HG02798 (cell line): ENCODE data around the gene CNTNAP3.
"Not testable (repeated sequence)": the region's sequence is repeated elsewhere in the genome, so short reads cannot be mapped to it uniquely, and the experiment has no call there.

Experiments used
- ATAC-seq: cut with Tn5 transposase; IDR thresholded peaks from one replicate; pipeline ENCODE4 v1.9.1; 2021; ENCODE audit warnings: mild to moderate bottlenecking; ENCODE audit not compliant: unreplicated experiment, poor library complexity

Gene CNTNAP3

DNA sequence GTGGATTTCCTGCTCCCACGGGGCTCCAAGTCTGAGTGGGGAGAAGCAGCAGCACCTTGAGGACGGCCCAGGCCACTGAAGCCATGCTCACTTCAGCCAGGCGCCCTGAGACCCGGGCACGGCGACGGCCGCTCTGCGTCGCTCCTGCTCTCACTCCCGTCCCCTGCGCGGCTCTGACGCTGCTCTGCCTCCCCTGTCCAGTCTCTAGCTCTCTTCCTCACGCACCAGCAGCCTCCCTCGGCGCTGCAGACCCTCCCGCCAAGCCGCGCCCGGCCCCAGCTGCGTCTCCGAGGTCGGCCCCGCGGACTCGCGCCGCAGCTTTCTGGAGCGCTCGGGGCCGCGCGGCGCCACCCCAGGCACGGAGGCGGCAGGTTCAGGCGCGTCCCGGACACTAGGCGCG lies at the start of gene CNTNAP3:
Gene CNTNAP3 (minus strand): TSS at position 188 of the 400 bp plus-strand sequence. CDS start 103 bp downstream, at position 85.
- not testable (repeated sequence) for ATAC-seq

DNA sequence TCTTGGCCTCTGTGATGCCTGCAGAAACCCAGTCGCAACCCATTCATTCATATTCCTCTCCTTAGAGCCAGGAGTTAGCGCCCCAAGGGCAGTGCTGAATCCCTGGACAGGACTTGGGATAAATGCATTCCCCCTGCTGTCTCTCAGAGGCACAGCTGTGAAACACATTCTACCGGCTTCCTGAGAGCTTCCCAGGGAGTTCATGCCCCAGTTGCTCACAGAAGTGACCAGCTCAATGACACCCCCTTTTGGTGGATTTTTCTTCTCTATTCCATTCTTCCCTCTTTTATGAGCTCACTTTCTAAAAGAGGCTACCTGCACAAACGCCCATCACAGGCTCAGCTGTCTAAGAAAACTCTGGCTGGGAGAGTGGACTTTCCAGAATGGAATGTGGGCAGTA lies 8.0 kb downstream of the CNTNAP3 start:
- ATAC-seq: not testable (repeated sequence)

DNA sequence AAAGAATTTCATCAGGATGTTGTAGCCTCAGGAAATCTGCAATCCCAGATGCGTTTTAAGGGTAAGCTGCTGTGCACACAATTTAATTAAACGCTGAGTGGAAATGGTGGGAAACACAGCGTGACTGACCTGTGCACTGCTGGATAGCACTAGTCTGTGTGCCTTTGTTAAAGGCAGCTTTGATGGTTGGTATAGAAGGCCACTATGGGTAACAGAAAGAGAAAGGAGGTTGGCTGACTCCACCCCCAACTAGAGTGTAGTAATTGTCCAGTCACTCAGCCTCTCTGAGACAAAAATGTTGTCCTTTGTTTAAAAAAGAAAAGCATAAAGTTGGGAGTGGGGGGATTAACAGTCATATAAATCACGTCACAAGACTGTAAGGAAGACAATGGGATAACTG lies 45.5 kb downstream of the CNTNAP3 start:
- not testable (repeated sequence) for ATAC-seq

- not testable (repeated sequence) for ATAC-seq
These were observed 55.6 kb downstream of the CNTNAP3 start for GRCh38 chr9:39232130-39232991.

- ATAC-seq: not testable (repeated sequence)
These were observed 72.0 kb downstream of the CNTNAP3 start for GRCh38 chr9:39215976-39216375.

GRCh38 chr9:39209773-39210172 lies 78.2 kb downstream of the CNTNAP3 start:
- not testable (repeated sequence) for ATAC-seq

- not testable (repeated sequence) for ATAC-seq
These were observed 81.3 kb downstream of the CNTNAP3 start for GRCh38 chr9:39206643-39207042.

- ATAC-seq: not testable (repeated sequence)
These were observed 82.1 kb downstream of the CNTNAP3 start for GRCh38 chr9:39205842-39206241.

DNA sequence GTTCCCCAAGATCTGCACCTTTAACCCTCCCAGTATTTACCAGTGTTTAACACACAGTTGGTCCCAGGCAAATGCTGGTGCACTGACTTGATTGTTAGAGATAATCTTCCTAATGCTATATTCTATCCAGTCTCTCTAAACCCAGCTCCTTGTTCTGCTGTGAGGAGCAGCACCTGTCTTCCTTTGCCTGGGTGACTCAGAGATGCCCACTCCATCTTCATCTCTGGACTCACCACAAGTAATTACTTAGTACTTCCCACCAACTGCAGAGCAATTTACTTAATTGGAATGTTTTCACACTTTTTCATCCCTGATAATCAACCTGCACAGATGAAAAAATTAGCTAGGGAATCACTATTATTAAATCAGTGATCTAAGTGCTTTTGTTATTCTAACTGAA lies 87.6 kb downstream of the CNTNAP3 start:
- ATAC-seq: not testable (repeated sequence)

GRCh38 chr9:39198000-39198709 lies 89.8 kb downstream of the CNTNAP3 start:
- ATAC-seq: not testable (repeated sequence)

- not testable (repeated sequence) for ATAC-seq
These were observed 116.6 kb downstream of the CNTNAP3 start for GRCh38 chr9:39171370-39171769.

DNA sequence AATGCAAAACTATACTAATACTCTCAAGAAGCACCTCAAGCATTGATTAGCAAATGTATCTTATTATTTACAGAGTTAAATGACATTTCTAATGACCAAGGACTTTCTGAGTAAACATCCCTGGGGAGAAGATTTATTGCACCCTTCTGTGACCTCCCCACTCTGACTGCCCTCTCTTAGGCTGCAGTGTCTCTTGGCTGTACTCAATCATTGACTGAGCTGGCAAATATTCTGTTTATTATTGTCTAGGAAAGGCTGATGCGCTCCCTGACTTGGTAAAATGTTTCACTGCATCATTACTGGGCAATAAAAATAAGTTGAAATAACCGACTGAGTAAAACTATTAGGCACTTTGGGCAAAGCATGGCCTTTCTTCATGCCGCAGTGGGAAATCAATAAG lies 130.3 kb downstream of the CNTNAP3 start:
- ATAC-seq: not testable (repeated sequence)

GRCh38 chr9:39132826-39133552 lies 155.0 kb downstream of the CNTNAP3 start:
- not testable (repeated sequence) for ATAC-seq

DNA sequence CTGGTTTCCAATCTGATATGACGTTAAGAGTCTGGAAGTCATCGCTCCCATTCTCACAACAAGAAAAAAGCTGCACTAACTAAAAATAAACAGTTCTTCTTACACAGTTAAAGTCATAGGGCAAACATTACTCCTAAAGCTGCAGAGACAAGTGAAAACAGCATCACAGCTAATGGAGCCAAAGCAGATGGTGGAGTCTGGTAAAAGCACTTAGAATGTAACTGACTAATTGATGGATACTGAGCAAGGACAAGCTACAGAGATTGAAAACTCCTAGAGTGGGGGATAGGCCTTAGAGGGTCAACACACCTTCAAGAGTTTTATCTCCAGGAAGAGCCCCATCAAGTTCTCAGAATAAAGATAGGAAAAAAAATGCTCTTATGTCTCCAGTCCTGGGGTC lies 166.6 kb downstream of the CNTNAP3 start:
- ATAC-seq: not testable (repeated sequence)

DNA sequence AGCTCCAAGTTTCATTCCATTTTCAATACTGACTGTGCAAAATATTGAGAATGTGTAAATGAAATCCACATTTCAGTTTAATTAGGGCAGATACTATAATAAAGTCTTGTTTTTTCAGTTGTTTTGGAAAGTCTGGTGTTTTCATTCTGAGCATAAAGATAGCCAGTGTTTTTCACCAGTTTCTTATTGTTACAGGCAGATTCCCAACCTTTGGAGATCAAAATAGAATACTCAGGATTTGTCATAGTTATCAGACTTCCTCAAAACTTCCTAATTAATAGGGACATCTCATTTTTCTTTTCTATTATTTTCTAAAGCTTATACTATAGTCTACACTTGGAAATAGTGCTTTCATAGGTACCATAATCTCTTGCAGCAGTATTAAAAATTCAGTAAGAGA lies 176.2 kb downstream of the CNTNAP3 start:
- not testable (repeated sequence) for ATAC-seq

DNA sequence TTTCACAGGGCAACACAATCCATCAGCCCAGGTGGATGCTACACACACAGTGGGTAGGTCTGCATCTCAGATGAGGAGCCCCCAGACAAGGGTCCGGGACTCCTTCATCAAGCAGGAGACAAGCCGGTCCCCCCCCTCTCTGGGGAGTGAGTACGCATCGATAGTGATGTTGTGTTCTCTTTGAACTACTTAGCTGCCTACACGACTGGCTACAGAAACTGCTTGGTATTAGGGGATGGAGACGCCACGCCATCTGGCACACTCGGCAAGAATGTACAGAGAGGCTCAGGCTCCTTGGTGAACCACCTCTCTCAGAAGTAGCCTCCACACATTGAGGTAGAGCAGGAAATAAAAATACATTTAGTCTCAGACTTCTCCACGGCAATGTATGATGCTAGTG lies 179.8 kb downstream of the CNTNAP3 start:
- no peak for ATAC-seq

GRCh38 chr9:39097208-39097607 lies 190.8 kb downstream of the CNTNAP3 start:
- not testable (repeated sequence) for ATAC-seq

DNA sequence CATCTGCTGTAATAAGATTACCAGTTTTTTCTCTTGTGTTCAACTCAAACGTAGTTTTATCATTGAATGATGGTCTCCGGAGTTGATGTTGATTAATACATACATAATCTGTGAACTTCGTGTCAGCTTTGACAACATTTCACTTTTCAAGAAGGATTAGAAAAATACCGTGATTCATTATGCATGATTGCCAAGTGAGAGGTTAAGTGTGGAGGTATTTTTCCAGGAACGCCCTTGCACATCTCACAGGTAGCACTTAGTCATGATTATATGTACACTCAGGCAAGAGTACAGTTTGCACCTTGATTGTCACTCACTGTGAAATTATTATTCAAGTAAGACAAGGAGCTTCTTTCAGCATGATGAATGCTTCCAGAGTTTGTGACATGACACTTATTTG lies 202.7 kb downstream of the CNTNAP3 start:
- not testable (repeated sequence) for ATAC-seq

DNA sequence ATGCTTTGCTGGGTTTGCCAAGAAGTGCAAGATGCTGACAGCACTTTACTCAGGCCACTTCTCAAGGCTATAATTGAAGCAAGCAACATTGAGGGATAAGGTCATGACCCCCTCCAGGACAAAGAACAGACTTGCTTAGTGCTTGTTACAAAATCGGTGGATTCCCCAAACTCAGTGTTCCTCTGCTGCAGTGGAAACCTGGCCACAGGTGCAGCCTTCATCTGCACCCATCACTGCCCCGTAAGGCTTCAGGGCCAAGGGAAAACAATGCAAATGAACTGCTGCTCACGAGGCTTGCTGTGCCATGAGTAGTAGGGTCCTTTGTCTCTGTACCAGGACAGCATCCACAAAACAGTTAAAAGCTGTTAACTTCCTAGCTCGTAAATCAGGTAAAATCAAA lies 205.4 kb downstream of the CNTNAP3 start:
- ATAC-seq: not testable (repeated sequence)

DNA sequence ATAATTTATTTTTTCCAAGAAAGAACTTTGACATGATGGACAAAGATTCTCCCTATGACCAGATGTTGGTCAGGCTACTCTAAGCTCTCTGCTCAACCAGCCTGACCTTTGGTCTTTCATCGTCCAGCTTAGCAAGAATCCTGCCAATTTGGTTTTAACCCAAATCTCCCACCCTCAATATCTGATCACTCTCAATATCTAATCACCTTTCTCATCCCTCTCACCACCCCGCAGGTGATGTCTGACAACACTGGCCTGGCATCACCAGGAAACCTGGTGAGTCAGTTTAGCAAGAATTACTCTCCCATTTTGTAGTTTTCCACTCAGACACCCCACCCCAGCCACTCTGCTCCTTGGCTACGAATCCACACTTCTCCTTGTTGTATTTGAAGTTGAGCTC lies 207.9 kb downstream of the CNTNAP3 start:
- ATAC-seq: not testable (repeated sequence)
